Bladder microvascular endothelial cell (primary cell): Measurements from ENCODE around the gene OPN1LW. TPM values are rescaled to one million over a fixed set of nuclear protein-coding genes. Genes with fewer than 3 reads are reported as not detected.

Experiments
- total RNA-seq: library from RNA; depleted of rRNA; stranded (reverse); fragments of >200 nt; gene quantifications from 2 replicates; pipeline ENCODE4 v1.2.3, GENCODE V29; 2014

The OPN1LW gene
- not detected in 2 replicates for total RNA-seq

GRCh38 chrX:154144010-154144409 lies at the start of gene OPN1LW:
OPN1LW (plus strand) TSS chrX:154144243; CDS start chrX:154144284, 41 bp downstream.

GRCh38 chrX:154097589-154098541 lies 46.2 kb upstream of the OPN1LW start, which contains the start of gene MECP2:
MECP2 (minus strand) TSS chrX:154097717.

GRCh38 chrX:154182296-154182695 lies 38.3 kb downstream of the OPN1LW start, which contains the start of gene OPN1MW:
OPN1MW (plus strand) TSS chrX:154182596; CDS start chrX:154182678, 82 bp downstream.

Other genes with a start within 250 kb of the OPN1LW start
- gene AVPR2, start 239.6 kb upstream of the OPN1LW start, total RNA-seq = 1.4 and 1.9 TPM in 2 replicates
- 10.9 and 14.9 TPM in 2 replicates for gene ARHGAP4, start 218.0 kb upstream of the OPN1LW start, total RNA-seq
- 41.8 and 46.9 TPM in 2 replicates for gene NAA10, start 209.2 kb upstream of the OPN1LW start, total RNA-seq
- gene RENBP, start 199.6 kb upstream of the OPN1LW start, total RNA-seq = 16.5 and 28.8 TPM in 2 replicates
- 11.7 and 29.4 TPM in 2 replicates for gene HCFC1, start 172.4 kb upstream of the OPN1LW start, total RNA-seq
- gene TMEM187, start 171.5 kb upstream of the OPN1LW start, total RNA-seq = 5.7 and 7.2 TPM in 2 replicates
- gene IRAK1, start 124.3 kb upstream of the OPN1LW start, total RNA-seq = 45.5 and 57.6 TPM in 2 replicates
- 12.3 and 34.4 TPM in 2 replicates for gene MECP2, start 46.5 kb upstream of the OPN1LW start, total RNA-seq
- gene OPN1MW, start 38.4 kb downstream of the OPN1LW start, total RNA-seq = 0.25 TPM in 1 of 2 replicates, not detected in the other
- not detected in 2 replicates for gene OPN1MW2, start 75.5 kb downstream of the OPN1LW start, total RNA-seq
- not detected in 2 replicates for gene OPN1MW3, start 113.3 kb downstream of the OPN1LW start, total RNA-seq
- gene TEX28, start 150.9 kb downstream of the OPN1LW start, total RNA-seq = 0.16 TPM in 1 of 2 replicates, not detected in the other
- under 0.01 and 0.31 TPM in 2 replicates for gene TKTL1, start 151.6 kb downstream of the OPN1LW start, total RNA-seq
- gene FLNA, start 230.4 kb downstream of the OPN1LW start, total RNA-seq = 1,640 and 2,434 TPM in 2 replicates
- 16.6 and 18.8 TPM in 2 replicates for gene EMD, start 235.1 kb downstream of the OPN1LW start, total RNA-seq